IgD-negative memory B cell (primary cell): Measurements from ENCODE around the gene KRT6C. TPM values are rescaled to one million over a fixed set of nuclear protein-coding genes. Genes with fewer than 3 reads are reported as not detected.

Experiments used
- H3K27ac Mint-ChIP-seq, 3 donors: one replicate each; pipeline ENCODE4 v1.8.0; 2020 to 2022; ENCODE audit warnings: mild to moderate bottlenecking in 3 of 3, mixed read lengths in 3 of 3, moderate library complexity in 1 of 3
- H3K27me3 Mint-ChIP-seq: one replicate; pipeline ENCODE4 v1.8.0; 2021; ENCODE audit warnings: mixed read lengths
- H3K36me3 Mint-ChIP-seq: one replicate; pipeline ENCODE4 v1.8.0; 2020; ENCODE audit warnings: mild to moderate bottlenecking, mixed read lengths
- H3K4me1 Mint-ChIP-seq, 3 donors: one replicate each; pipeline ENCODE4 v1.8.0; 2020 to 2022; ENCODE audit warnings: mixed read lengths in 3 of 3, mild to moderate bottlenecking in 1 of 3
- H3K4me3 Mint-ChIP-seq, 4 donors: one replicate each; pipeline ENCODE4 v1.8.0; 2020 to 2022; ENCODE audit warnings: mild to moderate bottlenecking in 4 of 4, mixed read lengths in 4 of 4, moderate library complexity in 3 of 4
- H3K9me3 Mint-ChIP-seq, 3 donors: one replicate each; pipeline ENCODE4 v1.8.0; 2020 to 2021; ENCODE audit warnings: mixed read lengths in 3 of 3, mild to moderate bottlenecking in 1 of 3
- polyA plus RNA-seq: library from polyadenylated mRNA; unstranded; fragments of 300-500 nt; fragmentation: Illumina TruSeq; gene quantifications from one replicate; pipeline ENCODE4 v1.2.3, GENCODE V29; 2021

KRT6C gene
- polyA plus RNA-seq, 1 donor from 2014 or later = not detected

DNA sequence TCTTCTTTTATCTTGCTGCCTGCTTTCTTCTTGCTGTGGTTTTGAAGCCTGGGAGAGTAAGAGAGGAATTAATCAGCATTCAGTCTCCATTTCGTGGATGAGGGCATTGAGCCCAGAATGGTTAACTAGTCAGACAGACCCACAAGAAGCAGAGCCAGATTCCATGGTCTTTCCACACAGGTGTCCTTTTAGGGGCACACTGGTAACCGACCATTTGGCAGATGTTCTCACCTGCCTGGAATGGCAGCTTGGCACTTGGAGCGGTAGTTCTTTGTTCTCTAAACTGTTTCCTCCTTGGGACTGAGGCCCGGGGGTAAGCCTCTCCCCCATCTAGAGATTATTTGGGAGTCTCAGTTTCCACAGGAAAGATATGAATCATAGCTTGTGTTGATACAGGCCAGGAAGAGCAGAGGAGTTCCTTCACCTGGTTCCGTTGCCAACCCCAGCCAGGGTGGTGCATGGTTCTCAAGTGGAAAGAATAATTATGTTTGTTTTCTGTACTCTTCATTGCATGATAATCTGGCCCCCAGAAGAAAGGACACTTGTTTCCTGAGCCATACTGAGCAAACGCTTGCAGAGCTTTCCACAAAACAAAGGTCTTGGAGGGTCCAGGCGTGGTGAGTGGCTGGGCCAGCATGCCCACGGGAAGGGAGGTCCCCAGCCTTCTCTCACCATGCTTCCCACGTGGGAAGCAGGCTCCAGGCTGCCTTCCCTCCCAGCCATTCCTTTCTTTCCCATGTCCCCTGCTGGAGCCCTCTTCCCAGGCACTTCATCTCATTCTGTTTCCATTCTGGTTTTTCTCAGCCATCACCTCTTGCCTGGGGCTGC lies 37.4 kb downstream of the KRT6C start:
- Mint-ChIP-seq H3K4me3 (no peak overlapping the region), H3K9me3 (no peaks in the 10 kb centered on the region), H3K27me3 (peaks cover 11% of the 10 kb centered on the region), H3K36me3 (no peaks in the 10 kb centered on the region), H3K4me1 (no peaks in the 10 kb centered on the region), H3K27ac (peak overlapping the region in 1 of 3 donors; percentile 28)

DNA sequence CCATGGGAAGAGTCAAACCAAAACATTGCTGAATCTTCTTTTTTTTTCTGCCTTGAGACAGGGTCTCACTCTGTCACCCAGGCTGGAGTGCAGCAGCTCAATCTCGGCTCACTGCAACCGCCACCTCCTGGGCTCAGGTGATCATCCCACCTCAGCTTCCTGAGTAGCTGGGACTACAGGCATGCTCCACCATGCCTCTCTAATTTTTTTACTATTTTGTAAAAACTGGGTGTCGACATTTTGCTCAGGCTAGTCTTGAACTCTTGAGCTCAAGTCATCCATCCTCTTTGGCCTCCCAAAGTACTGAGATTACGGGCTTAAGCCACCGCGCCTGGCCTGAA lies 38.0 kb downstream of the KRT6C start:
- H3K36me3 Mint-ChIP-seq = no peaks in the 10 kb centered on the region
- no peaks in the 10 kb centered on the region for H3K4me1 Mint-ChIP-seq
- H3K27me3 Mint-ChIP-seq = peaks cover 8% of the 10 kb centered on the region
- H3K4me3 Mint-ChIP-seq = no peak overlapping the region
- H3K9me3 Mint-ChIP-seq = no peaks in the 10 kb centered on the region
- no peak overlapping the region for H3K27ac Mint-ChIP-seq

DNA sequence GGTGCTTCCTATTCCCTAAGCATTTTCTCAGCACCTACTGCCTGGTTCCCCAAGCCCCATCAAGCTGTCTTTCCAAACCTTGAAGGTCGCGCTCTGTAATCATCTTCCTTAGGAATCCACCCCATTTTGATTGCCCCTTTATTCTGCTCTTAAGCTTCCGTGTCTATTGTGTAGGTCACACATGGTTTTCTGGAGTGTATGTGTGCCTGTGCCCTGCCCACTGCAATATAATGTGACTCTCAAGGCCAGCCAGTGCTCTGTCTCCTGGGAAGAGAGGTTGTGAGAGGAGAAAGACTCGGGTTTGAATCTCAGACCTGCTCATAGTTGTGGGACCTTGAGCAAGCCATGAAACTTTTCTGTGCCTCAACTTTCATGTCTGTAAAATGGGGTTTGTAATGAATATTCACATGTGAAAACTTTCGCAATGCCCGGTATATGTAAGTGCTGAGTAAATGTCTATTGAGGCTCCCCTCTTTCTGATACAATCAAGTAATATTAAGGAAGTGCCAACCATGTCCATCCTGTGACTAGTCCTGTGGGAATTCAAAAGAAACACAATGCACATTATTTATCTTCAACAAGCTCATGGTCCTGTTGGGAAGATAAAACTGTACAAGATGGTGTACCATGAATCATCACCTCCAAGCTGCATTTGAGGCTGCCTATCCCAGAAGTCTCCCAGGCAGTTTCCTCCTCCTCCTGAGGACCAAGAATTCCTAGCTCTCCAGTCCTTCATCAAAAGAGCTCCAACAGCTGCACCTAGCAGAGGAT lies 38.7 kb downstream of the KRT6C start:
- H3K4me1 Mint-ChIP-seq = no peaks in the 10 kb centered on the region
- peaks cover 12% of the 10 kb centered on the region for H3K27me3 Mint-ChIP-seq
- H3K36me3 Mint-ChIP-seq = no peaks in the 10 kb centered on the region
- no peaks in the 10 kb centered on the region for H3K9me3 Mint-ChIP-seq
- no peak overlapping the region for H3K27ac Mint-ChIP-seq
- H3K4me3 Mint-ChIP-seq = no peak overlapping the region

DNA sequence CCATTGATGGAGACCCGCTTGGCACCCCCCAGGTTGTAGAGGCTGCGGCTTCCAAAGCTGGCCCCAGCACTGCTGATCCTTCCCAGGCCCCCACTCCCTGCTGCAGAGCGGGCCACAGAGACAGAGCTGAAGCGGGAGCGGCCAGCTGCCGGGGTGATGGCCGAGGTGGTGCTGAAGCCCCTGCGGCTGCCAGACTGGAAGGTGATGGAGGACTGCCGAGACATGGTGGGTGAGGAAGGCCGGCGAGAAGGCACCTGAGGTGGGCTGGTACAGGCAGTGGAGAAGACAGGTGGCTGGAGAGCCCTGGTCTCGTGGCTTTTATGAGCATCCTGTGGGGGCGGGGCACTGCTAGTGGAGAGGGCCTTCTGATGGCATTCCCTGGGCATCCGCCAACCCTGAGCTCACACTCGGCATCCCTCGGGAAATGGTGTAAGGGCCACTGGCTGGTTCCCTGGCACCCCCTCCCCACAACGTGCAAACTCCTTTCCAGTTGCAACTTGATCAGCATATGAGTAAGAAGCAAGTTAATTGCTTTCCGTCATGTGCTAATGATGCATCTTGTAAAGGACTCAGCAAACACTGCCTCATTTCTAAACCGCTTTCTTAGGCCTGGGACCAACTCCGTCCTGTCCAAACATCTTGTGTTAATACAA lies 39.4 kb downstream of the KRT6C start, which contains the start of gene KRT75:
Gene KRT75 (minus strand): TSS at position 291 of the 653 bp plus-strand sequence. CDS start 67 bp downstream, at position 224.
- peaks cover 14% of the 10 kb centered on the region for H3K27me3 Mint-ChIP-seq

DNA sequence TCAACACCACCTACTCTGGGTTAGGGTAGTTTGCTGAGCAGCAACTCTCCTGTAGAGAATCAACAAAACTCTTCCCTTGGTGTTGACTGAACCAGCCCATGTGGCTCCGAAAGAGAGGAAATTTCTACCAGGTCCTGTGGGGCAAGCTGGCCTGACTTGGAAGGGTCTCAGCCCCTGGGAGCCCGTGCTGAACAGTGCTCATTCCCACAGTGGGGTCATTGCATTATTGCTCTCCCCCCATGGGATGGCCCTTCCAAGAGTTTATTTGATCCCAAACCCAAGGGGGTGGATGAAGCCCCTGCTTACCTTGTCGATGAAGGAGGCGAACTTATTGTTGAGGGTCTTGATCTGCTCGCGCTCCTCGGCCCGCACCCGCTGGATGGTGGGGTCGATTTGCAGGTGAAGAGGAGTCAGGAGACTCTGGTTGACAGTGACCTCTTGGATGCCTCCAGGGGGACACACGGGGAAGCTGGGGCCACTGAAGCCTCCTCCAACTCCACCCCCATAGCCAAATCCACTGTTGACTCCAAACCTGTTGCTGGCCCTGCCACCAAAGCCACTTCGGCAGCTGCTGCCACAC lies 40.0 kb downstream of the KRT6C start:
- Mint-ChIP-seq H3K4me3 (no peak overlapping the region), H3K9me3 (no peaks in the 10 kb centered on the region), H3K27me3 (peaks cover 18% of the 10 kb centered on the region), H3K36me3 (no peaks in the 10 kb centered on the region), H3K27ac (no peak overlapping the region), H3K4me1 (no peaks in the 10 kb centered on the region)

More for the DNA sequence above, 39.4 kb downstream of the KRT6C start, which contains the start of gene KRT75:
- H3K4me1 Mint-ChIP-seq = no peaks in the 10 kb centered on the region
- H3K9me3 Mint-ChIP-seq = no peaks in the 10 kb centered on the region
- H3K4me3 Mint-ChIP-seq = no peak within 1 kb of the TSS
- H3K36me3 Mint-ChIP-seq = no peaks in the 10 kb centered on the region
- no peak within 1 kb of the TSS for H3K27ac Mint-ChIP-seq

DNA sequence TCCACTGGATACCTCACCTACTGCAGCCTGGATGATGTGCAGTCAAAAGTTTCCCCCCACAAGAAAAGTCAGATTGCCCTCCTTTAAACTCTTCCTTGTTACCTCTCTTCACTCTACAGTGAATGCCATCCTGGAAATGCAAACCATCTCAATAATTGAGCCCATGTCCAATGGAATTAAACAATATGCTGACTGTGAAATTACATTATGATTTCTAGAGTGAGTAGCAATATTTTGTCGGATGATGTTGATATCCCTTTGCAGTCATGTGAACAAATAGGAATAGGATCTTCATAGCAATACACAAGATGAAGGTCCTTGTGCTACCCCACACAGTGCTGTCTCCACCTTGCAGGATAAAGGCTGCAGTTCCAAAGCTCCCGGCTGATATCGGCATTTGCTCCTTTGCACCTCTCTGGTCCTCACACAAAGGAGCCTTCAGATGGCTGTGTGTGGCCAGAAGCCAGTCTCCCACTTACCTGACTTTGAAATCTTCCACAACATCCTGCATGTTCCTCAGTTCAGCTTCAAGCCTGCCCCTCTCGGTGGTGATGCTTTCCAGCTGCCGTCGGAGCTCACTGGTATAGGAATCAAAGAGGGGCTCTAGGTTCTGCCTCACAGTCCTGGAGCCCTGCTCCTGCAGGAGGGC lies 40.9 kb downstream of the KRT6C start:
- Mint-ChIP-seq H3K4me1 (no peaks in the 10 kb centered on the region), H3K27me3 (peaks cover 18% of the 10 kb centered on the region), H3K36me3 (no peaks in the 10 kb centered on the region), H3K27ac (no peak overlapping the region), H3K9me3 (no peaks in the 10 kb centered on the region), H3K4me3 (no peak overlapping the region)

DNA sequence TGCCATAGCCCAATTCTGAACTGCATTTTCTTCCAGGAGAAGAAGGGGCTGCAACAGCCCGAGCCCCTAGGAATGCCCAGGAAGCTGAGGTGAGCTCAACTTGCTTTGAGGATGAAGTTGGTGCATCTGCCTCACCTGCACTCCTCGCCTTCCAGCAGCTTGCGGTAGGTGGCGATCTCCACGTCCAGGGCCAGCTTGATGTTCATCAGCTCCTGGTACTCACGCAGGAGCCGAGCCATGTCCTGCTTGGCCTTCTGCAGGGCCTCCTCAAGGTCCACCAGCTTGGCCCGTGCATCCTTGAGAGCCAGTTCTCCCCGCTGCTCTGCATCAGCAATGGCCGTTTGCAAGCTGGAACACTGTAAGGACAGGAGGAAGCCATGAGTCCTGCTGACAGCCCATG lies 45.5 kb downstream of the KRT6C start:
- H3K27ac Mint-ChIP-seq = no peak overlapping the region
- H3K9me3 Mint-ChIP-seq = no peaks in the 10 kb centered on the region
- peaks cover 24% of the 10 kb centered on the region for H3K27me3 Mint-ChIP-seq
- H3K36me3 Mint-ChIP-seq = peaks cover 1% of the 10 kb centered on the region
- no peak overlapping the region for H3K4me3 Mint-ChIP-seq
- no peaks in the 10 kb centered on the region for H3K4me1 Mint-ChIP-seq

DNA sequence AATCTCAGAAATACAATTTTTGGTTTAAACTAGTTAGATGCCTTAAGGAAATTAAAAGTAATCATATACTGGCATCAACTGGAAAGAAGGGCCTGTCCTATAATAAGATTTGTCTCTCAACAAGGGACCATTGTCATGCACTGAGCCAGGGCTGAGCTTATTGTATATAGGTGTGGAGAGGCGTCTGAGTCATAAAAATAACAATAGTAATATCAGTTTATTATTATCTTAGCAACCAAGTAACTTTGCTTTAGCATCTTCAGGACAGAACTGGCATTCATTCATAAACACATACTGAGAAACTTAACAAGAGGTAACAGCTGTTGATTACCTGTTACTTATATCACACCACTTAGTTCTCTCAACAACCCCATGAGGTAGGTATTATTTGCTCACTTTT lies 46.5 kb downstream of the KRT6C start:
- no peak overlapping the region for H3K27ac Mint-ChIP-seq
- peaks cover 24% of the 10 kb centered on the region for H3K27me3 Mint-ChIP-seq
- H3K36me3 Mint-ChIP-seq = peaks cover 1% of the 10 kb centered on the region
- H3K9me3 Mint-ChIP-seq = no peaks in the 10 kb centered on the region
- no peak overlapping the region for H3K4me3 Mint-ChIP-seq
- H3K4me1 Mint-ChIP-seq = no peaks in the 10 kb centered on the region

DNA sequence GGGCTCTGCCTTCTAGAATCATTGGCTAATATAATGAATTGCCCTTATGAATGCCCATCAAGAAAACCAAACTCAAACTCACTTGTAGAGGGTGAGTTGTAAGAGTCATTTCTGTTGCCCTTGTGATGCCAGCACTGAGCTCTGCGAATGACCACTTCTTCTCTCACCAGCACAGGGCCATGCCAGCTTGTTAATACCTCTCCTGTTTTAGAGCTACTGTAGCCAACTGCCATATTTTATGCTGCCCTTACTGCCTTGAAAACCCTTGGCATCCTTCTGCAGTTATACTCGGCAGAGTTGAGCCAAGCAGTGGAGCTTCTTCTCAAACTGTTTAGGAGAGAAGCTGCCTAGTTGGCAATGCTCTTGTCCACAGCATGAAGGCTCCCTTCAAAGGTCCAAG lies 47.6 kb downstream of the KRT6C start:
- Mint-ChIP-seq H3K27me3 (peaks cover 24% of the 10 kb centered on the region), H3K27ac (no peak overlapping the region), H3K36me3 (peaks cover 1% of the 10 kb centered on the region), H3K4me1 (no peaks in the 10 kb centered on the region), H3K4me3 (no peak overlapping the region), H3K9me3 (no peaks in the 10 kb centered on the region)

DNA sequence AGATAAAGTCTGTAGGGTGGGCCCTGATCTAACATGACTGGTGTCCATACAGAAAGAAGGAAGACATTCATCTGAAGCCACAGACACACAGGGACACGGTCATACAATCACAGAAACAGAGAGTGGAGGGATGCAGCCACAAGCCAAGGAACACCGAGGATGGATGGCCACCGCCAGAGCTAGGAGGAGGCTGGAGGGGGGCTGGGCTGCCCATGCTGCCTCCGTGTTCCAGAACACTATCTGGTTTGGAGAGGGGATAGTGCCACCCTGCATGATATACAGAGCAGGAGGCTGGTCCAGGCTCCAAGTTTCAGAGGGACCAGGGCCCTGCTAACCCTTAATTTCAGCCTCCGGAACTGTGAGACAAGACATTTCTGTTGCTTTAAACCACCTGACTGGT lies 48.1 kb downstream of the KRT6C start:
- Mint-ChIP-seq H3K4me1 (no peaks in the 10 kb centered on the region), H3K9me3 (no peaks in the 10 kb centered on the region), H3K36me3 (peaks cover 1% of the 10 kb centered on the region), H3K27ac (no peak overlapping the region), H3K4me3 (no peak overlapping the region), H3K27me3 (peaks cover 24% of the 10 kb centered on the region)

DNA sequence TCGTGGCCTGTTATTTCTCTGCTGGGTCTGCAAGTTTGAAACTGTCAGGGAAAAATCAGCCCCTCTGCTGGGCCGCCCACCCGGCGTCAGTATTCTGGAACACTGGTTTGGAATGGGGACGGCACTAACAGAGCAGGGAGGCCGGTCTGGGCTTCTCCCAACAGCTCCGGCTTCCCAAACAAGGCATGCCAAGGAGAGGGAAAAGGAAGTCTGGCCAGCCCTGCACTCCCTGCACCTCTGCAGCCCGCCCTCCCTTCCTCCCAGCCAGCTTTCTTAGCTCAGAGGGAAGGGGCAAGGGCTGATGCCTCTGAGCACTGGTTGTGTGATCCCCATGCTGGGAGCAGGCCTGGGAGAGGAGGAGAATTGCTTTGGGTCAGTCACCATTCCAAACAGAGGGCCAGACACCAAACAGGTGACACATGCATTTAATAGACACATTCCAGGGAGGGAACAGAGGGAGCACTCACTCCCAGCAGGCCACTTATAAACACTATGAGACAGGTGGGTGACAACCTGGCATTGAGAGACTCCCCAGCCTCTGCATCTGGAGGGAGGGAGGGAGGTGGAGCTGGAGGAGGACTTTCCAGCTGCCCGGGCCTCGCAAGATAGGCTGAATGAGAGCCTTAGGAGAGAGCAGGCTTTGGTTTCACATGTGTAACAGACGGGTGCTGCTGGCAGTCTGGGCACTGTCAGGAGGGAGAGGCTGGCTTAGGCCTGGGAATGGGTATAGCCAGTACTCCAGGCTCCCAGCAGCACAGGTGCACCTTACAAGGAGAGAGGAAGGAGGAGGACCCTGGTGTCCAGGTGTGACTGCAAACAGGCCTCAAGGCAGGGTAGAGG lies 49.7 kb downstream of the KRT6C start:
- H3K9me3 Mint-ChIP-seq = no peaks in the 10 kb centered on the region
- peaks cover 1% of the 10 kb centered on the region for H3K36me3 Mint-ChIP-seq
- H3K4me3 Mint-ChIP-seq = no peak overlapping the region
- no peaks in the 10 kb centered on the region for H3K4me1 Mint-ChIP-seq
- H3K27ac Mint-ChIP-seq = peak overlapping the region in 1 of 3 donors; percentile 33
- peaks cover 21% of the 10 kb centered on the region for H3K27me3 Mint-ChIP-seq

DNA sequence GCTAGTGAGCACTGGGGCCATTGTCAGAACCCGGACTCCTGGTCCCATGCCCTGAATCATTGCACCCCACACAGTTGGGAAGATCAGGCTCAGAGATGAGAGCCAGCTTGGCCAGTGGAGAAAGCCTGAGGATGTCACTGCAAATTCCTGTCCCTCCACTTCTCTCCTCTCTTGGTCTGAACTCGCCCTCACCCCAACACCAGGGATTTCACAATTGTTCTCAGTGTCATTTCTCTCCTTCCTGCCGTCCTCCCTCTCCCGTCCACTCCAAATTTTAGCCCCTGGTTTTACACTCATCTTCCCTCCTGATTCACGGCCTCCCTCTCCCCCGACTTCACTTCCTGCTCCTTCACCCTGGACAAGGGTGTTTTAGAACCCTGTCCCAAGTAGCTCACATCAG lies 50.6 kb downstream of the KRT6C start:
- peaks cover 1% of the 10 kb centered on the region for H3K36me3 Mint-ChIP-seq
- no peaks in the 10 kb centered on the region for H3K9me3 Mint-ChIP-seq
- no peak overlapping the region for H3K4me3 Mint-ChIP-seq
- H3K4me1 Mint-ChIP-seq = no peaks in the 10 kb centered on the region
- no peak overlapping the region for H3K27ac Mint-ChIP-seq
- H3K27me3 Mint-ChIP-seq = peaks cover 19% of the 10 kb centered on the region

DNA sequence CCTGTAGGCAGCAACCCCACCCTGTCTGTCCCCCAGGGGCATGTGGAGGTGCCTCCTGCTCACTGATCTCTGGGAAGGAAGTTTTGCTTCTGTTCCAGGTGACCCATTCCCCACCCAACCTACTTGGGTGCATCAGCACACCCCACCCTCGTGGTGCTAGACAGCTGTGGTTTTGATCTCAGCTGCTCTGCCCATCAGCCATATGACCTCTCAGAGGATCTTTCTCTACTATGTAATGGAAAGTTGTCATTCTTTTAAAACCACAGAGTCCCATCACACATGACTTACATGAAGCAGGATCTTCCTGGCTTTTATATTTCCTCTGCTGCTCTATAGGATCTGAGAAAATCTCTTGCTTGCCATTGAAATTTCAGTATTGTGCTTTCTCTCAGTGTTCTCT lies 53.9 kb downstream of the KRT6C start:
- no peak overlapping the region for H3K4me3 Mint-ChIP-seq
- peaks cover 17% of the 10 kb centered on the region for H3K27me3 Mint-ChIP-seq

DNA sequence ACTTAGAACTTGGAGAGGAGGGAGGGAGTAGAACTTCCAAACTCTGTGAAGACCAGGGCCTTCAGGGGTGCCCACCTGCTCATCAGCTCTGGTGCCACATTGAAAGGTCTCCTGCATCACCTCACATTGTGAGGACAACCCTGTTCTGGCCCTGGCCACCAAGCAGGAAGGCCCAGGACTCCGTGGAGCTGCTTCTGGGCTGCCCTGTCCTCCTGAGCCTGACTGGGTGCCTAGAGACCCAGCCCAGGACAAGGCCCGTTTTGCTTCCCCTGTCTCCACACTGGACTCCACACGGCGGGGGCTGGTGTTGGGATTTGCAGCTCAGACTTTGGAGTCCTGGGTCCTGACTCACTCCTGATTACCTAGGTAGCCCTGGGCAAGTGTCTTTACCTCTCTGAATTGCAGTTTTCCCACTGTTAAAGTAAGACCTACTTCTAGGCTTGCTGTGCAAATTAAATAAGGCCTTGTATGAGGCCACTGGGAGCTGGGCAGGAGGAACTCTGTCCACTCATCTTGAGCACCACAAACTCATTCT lies 55.0 kb downstream of the KRT6C start:
- H3K4me3 Mint-ChIP-seq = no peak overlapping the region
- H3K9me3 Mint-ChIP-seq = no peaks in the 10 kb centered on the region
- peaks cover 13% of the 10 kb centered on the region for H3K27me3 Mint-ChIP-seq
- H3K27ac Mint-ChIP-seq = no peak overlapping the region
- H3K4me1 Mint-ChIP-seq = no peaks in the 10 kb centered on the region
- no peaks in the 10 kb centered on the region for H3K36me3 Mint-ChIP-seq

More for the DNA sequence above, 53.9 kb downstream of the KRT6C start:
- H3K27ac Mint-ChIP-seq = no peak overlapping the region
- H3K4me1 Mint-ChIP-seq = no peaks in the 10 kb centered on the region
- H3K9me3 Mint-ChIP-seq = no peaks in the 10 kb centered on the region
- peaks cover 1% of the 10 kb centered on the region for H3K36me3 Mint-ChIP-seq
